K562 (cell line): ENCODE results near the gene EPM2A. TPM values are rescaled to one million over a fixed set of nuclear protein-coding genes. Genes with fewer than 3 reads are reported as not detected.
A peak's percentile ranks its signal among the peaks of the same experiment; 100 is the strongest.

ENCODE experiments used
- BRD9 ChIP-seq: fragments of 450-650 bp; IDR thresholded peaks from 2 replicates; pipeline ENCODE4 v1.6.1; 2018; ENCODE audit warnings: low read depth; ENCODE audit not compliant: partially characterized antibody
- CEBPG ChIP-seq, 3 experiments: fragments of 200-800 bp in 1 of 3; sonication (Bioruptor generic) in 1 of 3; sonication (generic) in 1 of 3; formaldehyde crosslinking in 1 of 3; IDR thresholded peaks in 2 of 3; conservative IDR thresholded peaks in 1 of 3; 2 replicates each; pipeline versions ENCODE4 v1.6.1 to v1.8.0; 2016 to 2022; ENCODE audit warnings: missing compliant biosample characterization in 2 of 3, missing genetic modification characterization in 2 of 3, mild to moderate bottlenecking in 1 of 3, missing genetic modification reagents in 1 of 3
- DPF2 ChIP-seq: fragments of 450-650 bp; IDR thresholded peaks from 2 replicates; pipeline ENCODE4 v1.6.1; 2016
- ETV1 ChIP-seq: fragments of 450-650 bp; conservative IDR thresholded peaks from 2 replicates; pipeline ENCODE4 v1.6.1; 2016; ENCODE audit warnings: missing genetic modification characterization, control low read depth, low read depth, missing compliant biosample characterization
- HDAC1 ChIP-seq, 2 experiments: fragments of 450-650 bp; IDR thresholded peaks; 2 replicates each; pipeline ENCODE4 v1.6.1; 2016 to 2017; ENCODE audit warnings: inconsistent platforms in 1 of 2, mild to moderate bottlenecking in 1 of 2, moderate library complexity in 1 of 2
- MEF2A ChIP-seq: IDR thresholded peaks from 2 replicates; pipeline ENCODE4 v1.6.1; 2011; ENCODE audit warnings: low read depth, mild to moderate bottlenecking, low read length, moderate library complexity; ENCODE audit not compliant: control insufficient read depth
- NCOA6 ChIP-seq: fragments of 450-650 bp; IDR thresholded peaks from 2 replicates; pipeline ENCODE4 v1.6.1; 2017; ENCODE audit warnings: mild to moderate bottlenecking
- RNF2 ChIP-seq: sonication (generic); IDR thresholded peaks from 2 replicates; pipeline ENCODE4 v1.6.1; 2016
- STAG1 ChIP-seq: sonication (generic); formaldehyde crosslinking; IDR thresholded peaks from 2 replicates; pipeline ENCODE4 v1.5.0; 2020; ENCODE audit warnings: missing genetic modification reagents, borderline replicate concordance
- U2AF1 ChIP-seq: fragments of 200-400 bp; formaldehyde crosslinking; optimal IDR thresholded peaks from 2 replicates; pipeline ENCODE3; 2017; ENCODE audit warnings: mild to moderate bottlenecking, low read depth, low read length, moderate library complexity
- ZNF347 ChIP-seq: fragments of 450-650 bp; formaldehyde crosslinking; IDR thresholded peaks from 2 replicates; pipeline ENCODE4 v1.4.0; 2020; ENCODE audit warnings: low read depth, mild to moderate bottlenecking, moderate library complexity
- ZZZ3 ChIP-seq: fragments of 450-650 bp; IDR thresholded peaks from 2 replicates; pipeline ENCODE4 v1.6.1; 2016; ENCODE audit warnings: antibody characterized with exemption, mild to moderate bottlenecking, moderate library complexity
- polyA plus RNA-seq, 8 experiments: library from polyadenylated mRNA; depleted of rRNA in 4 of 8; stranded (reverse) in 5 of 8; unstranded in 3 of 8; fragments of >200 nt; fragmentation: Nextera tagmentation in 2 of 8; fragmentation: Illumina TruSeq in 1 of 8; extraction: Ambion mirVana in 2 of 8; extraction: Trizol in 1 of 8; gene quantifications; 2 replicates each; pipeline versions ENCODE4 v1.2.1 to v1.2.3, GENCODE V29; 2011 to 2014; ENCODE audit warnings: inconsistent platforms in 1 of 8, missing spikeins in 1 of 8
- total RNA-seq, 7 experiments: library from RNA; depleted of rRNA in 6 of 7; stranded (reverse); fragments of >200 nt in 6 of 7; fragmentation: Illumina TruSeq in 2 of 7; extraction: Trizol in 2 of 7; gene quantifications; 2 replicates each; pipeline versions ENCODE4 v1.2.1 to v1.2.3, GENCODE V29; 2011 to 2021; ENCODE audit warnings: low replicate concordance in 1 of 7
- TF ChIP-seq, protein P1 (sequence below): fragments of 250-450 bp; sonication (Bioruptor Pico); IDR thresholded peaks from 2 replicates; pipeline ENCODE4 v1.4.0; 2020; ENCODE audit warnings: mild to moderate bottlenecking
- TF ChIP-seq, protein P2 (sequence below): sonication (generic); formaldehyde crosslinking; IDR thresholded peaks from 2 replicates; pipeline ENCODE4 v1.5.0; 2020; ENCODE audit warnings: missing genetic modification reagents
- TF ChIP-seq, protein P3 (sequence below): fragments of 450-650 bp; IDR thresholded peaks from 2 replicates; pipeline ENCODE4 v1.6.1; 2017; ENCODE audit warnings: mild to moderate bottlenecking, moderate library complexity
- TF ChIP-seq, protein P4 (sequence below), 2 experiments: fragments of 450-650 bp; IDR thresholded peaks; 2 replicates each; pipeline ENCODE4 v1.6.1; 2016; ENCODE audit warnings: mild to moderate bottlenecking in 2 of 2, borderline replicate concordance in 1 of 2, low read depth in 1 of 2, moderate library complexity in 1 of 2

The EPM2A gene
- total and polyA plus RNA-seq, 9 of the 15 experiments (the other 6 are each of a cell fraction or from before 2014, with no cell fraction given), result 0.35 to 5.3 (median 2.5) TPM

DNA sequence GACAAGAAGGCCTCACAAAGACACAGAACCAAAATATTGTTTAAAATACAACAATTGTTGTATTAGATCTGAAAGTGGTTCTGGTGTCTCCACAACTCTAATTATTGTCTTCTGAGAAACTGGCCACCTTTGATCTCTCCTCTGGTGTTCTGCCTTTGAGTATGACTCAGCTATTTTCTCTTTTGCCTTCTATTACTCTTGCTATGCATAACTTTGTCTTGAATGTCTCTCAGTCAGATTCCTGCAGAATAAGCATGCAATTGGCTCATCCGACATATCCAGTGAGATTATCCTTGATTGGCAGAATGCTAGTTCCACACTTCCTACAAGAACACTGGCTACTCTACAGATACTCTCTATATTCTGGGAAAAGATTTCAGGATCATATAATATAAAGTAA, 14.3 kb upstream of the EPM2A start (continued):
- no peak for TF ChIP-seq ZZZ3
- 0 out of 4 replicates have a peak, but pooled peaks of 1 of the 2 experiments have one; percentile 14 for TF ChIP-seq HDAC1 (IDR thresholded peaks at IDR 0.05)
- TF ChIP-seq MEF2A, result no peak
- TF ChIP-seq, protein P1, sequence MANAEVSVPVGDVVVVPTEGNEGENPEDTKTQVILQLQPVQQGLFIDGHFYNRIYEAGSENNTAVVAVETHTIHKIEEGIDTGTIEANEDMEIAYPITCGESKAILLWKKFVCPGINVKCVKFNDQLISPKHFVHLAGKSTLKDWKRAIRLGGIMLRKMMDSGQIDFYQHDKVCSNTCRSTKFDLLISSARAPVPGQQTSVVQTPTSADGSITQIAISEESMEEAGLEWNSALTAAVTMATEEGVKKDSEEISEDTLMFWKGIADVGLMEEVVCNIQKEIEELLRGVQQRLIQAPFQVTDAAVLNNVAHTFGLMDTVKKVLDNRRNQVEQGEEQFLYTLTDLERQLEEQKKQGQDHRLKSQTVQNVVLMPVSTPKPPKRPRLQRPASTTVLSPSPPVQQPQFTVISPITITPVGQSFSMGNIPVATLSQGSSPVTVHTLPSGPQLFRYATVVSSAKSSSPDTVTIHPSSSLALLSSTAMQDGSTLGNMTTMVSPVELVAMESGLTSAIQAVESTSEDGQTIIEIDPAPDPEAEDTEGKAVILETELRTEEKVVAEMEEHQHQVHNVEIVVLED (CRISPR knock-in tag), result 0 out of 2 replicates have a peak, but pooled peaks have one; percentile 19
- TF ChIP-seq ZNF347 (CRISPR knock-in tag), result no peak
- TF ChIP-seq, protein P2, sequence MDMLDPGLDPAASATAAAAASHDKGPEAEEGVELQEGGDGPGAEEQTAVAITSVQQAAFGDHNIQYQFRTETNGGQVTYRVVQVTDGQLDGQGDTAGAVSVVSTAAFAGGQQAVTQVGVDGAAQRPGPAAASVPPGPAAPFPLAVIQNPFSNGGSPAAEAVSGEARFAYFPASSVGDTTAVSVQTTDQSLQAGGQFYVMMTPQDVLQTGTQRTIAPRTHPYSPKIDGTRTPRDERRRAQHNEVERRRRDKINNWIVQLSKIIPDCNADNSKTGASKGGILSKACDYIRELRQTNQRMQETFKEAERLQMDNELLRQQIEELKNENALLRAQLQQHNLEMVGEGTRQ (CRISPR knock-in tag), result no peak
- no peak for TF ChIP-seq CEBPG (CRISPR knock-in tag; IDR thresholded peaks at IDR 0.05)
- no peak for TF ChIP-seq CEBPG (tag; conservative IDR thresholded peaks at IDR 0.05 in 1 of 2, IDR thresholded peaks at IDR 0.05 in 1 of 2)
- no peak for TF ChIP-seq U2AF1
- TF ChIP-seq RNF2, result no peak
- no peak for TF ChIP-seq ETV1 (tag)
- TF ChIP-seq BRD9, result peak; percentile 43
- TF ChIP-seq, protein P3, sequence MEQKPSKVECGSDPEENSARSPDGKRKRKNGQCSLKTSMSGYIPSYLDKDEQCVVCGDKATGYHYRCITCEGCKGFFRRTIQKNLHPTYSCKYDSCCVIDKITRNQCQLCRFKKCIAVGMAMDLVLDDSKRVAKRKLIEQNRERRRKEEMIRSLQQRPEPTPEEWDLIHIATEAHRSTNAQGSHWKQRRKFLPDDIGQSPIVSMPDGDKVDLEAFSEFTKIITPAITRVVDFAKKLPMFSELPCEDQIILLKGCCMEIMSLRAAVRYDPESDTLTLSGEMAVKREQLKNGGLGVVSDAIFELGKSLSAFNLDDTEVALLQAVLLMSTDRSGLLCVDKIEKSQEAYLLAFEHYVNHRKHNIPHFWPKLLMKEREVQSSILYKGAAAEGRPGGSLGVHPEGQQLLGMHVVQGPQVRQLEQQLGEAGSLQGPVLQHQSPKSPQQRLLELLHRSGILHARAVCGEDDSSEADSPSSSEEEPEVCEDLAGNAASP, result no peak
- 0 out of 2 replicates have a peak, but pooled peaks have one; percentile 40 for TF ChIP-seq NCOA6
- no peak for TF ChIP-seq STAG1 (CRISPR knock-in tag)
- peak; percentile 90 for TF ChIP-seq DPF2
- TF ChIP-seq, protein P4, sequence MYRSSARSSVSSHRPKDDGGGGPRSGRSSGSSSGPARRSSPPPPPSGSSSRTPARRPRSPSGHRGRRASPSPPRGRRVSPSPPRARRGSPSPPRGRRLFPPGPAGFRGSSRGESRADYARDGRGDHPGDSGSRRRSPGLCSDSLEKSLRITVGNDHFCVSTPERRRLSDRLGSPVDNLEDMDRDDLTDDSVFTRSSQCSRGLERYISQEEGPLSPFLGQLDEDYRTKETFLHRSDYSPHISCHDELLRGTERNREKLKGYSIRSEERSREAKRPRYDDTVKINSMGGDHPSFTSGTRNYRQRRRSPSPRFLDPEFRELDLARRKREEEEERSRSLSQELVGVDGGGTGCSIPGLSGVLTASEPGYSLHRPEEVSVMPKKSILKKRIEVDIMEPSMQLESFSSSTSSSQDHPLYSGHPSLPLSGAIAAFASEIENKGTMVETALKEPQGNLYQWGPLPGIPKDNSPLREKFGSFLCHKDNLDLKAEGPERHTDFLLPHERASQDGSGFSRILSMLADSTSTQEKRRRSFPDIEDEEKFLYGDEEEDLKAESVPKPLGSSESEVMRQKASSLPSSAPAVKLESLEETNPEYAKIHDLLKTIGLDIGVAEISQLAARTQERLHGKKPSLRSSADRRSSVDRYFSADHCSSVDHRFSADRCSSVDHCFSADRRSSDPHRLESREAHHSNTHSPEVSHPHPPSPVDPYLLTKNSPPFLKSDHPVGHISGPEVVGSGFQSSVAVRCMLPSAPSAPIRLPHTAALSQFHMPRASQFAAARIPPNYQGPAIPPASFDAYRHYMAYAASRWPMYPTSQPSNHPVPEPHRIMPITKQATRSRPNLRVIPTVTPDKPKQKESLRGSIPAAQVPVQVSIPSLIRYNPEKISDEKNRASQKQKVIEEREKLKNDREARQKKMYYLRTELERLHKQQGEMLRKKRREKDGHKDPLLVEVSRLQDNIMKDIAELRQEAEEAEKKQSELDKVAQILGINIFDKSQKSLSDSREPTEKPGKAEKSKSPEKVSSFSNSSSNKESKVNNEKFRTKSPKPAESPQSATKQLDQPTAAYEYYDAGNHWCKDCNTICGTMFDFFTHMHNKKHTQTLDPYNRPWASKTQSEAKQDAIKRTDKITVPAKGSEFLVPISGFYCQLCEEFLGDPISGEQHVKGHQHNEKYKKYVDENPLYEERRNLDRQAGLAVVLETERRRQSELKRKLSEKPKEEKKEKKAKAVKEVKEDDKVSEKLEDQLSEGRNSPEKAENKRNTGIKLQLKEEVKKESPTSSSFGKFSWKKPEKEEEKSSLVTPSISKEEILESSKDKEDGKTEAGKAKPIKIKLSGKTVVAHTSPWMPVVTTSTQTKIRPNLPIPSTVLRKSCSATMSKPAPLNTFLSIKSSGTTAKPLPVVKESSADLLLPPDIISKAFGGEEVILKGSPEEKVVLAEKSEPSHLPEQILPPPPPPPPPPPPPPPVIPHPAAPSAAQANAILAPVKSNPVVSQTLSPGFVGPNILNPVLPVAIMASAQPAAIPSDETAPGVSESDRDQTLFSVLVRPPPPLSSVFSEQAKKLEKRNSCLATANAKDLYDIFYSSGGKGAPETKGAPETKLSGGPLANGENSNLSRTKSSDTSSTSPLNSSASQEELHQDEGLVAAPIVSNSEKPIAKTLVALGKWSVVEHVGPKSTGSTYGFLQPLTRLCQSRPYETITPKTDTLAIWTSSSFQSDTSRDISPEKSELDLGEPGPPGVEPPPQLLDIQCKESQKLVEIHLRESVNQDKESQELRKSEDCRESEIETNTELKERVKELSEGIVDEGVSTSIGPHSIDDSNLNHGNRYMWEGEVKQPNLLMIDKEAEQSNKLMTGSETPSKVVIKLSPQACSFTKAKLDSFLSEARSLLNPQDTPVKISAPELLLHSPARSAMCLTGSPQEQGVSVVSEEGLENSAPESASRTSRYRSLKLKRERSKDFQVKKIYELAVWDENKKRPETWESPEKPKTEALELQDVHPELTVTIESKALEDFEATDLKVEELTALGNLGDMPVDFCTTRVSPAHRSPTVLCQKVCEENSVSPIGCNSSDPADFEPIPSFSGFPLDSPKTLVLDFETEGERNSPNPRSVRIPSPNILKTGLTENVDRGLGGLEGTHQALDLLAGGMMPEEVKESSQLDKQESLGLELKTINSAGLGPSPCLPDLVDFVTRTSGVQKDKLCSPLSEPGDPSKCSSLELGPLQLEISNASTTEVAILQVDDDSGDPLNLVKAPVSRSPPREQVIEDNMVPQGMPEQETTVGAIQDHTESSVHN (IDR thresholded peaks at IDR 0.05; ENCODE audit: borderline replicate concordance in 1 of 2, low read depth in 1 of 2), result no peak
